Suppressor macrophage treated with lipopolysaccharide for 1 hour (primary cell): ENCODE data around the gene SMAD3.
"Not testable (repeated sequence)": the region's sequence is repeated elsewhere in the genome, so short reads cannot be mapped to it uniquely, and the experiment has no call there.

Experiments
- DNase-seq, 3 donors: peaks; one replicate each; pipeline ENCODE4 v3.0.0-alpha.2; 2020 to 2022

The SMAD3 gene

GRCh38 chr15:67065531-67066005 is at the start of gene SMAD3:
SMAD3 (plus strand) TSS chr15:67065602; CDS start chr15:67066155, 553 bp downstream.
- peak; percentile 95 for DNase-seq

- peak; percentile 89 to 94 (median 92) for DNase-seq
Observed at GRCh38 chr15:67017311-67017710, 48.1 kb upstream of the SMAD3 start.

DNA sequence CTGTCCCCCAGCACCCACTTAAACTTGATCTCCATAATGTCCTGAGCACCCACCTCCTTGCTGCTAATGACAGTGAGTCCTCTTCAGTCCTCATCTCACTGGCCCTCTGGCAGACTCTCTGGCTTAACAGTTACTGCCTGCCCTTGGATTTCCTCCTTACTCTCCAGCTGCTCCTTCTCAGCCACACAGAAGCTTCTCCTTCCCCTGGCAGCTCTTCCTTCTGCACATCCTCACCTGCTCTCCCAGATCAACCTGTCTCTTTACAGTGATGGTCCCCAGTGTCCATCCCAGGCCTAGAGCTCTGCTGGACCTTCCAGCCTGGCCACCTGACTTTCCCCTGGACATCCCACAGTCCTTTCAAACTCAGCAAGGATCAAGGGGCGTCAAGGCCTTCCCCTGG is 47.4 kb upstream of the SMAD3 start:
- no peak for DNase-seq

GRCh38 chr15:67018441-67018840 is 47.0 kb upstream of the SMAD3 start:
- no peak for DNase-seq

GRCh38 chr15:67019069-67019468 is 46.3 kb upstream of the SMAD3 start:
- DNase-seq, result no peak

GRCh38 chr15:67019884-67020520 is 45.4 kb upstream of the SMAD3 start:
- peak; percentile 59 to 77 (median 66) for DNase-seq

DNA sequence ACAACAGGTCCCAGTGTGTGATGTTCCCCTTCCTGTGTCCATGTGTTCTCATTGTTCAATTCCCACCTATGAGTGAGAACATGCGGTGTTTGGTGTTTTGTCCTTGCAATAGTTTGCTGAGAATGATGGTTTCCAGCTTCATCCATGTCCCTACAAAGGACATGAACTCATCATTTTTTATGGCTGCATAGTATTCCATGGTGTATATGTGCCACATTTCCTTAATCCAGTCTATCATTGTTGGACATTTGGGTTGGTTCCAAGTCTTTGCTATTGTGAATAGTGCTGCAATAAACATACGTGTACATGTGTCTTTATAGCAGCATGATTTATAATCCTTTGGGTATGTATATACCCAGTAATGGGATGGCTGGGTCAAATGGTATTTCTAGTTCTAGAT is 44.7 kb upstream of the SMAD3 start:
- not testable (repeated sequence) for DNase-seq

- no peak for DNase-seq
Observed at GRCh38 chr15:67021455-67021854, 43.9 kb upstream of the SMAD3 start.

DNA sequence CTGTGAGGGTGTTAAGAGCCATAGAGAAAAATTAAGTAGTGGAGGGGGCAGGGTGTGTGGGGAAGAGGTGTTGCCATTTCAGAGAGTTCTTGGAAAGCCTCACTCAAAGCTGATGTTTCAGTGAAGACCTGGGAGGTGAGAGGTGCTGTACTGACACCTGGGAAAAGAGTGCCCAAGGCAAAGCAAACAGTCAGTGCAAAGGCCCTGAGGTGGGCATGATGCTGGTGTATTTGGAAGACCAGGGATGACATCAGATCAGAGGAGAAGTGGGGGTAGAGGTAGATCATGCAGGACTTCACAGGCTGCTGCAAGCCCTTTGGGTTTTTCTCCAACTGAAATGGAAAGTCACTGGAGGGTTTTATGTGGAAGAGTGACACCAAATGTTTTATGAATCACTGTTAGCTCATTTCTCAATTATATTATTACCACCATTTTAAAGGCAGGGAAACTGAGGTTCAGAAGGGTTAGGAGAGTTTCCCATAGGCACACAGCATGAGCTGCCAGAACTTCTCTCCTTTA is 42.8 kb upstream of the SMAD3 start:
- peak; percentile 78 to 91 (median 87) for DNase-seq

DNA sequence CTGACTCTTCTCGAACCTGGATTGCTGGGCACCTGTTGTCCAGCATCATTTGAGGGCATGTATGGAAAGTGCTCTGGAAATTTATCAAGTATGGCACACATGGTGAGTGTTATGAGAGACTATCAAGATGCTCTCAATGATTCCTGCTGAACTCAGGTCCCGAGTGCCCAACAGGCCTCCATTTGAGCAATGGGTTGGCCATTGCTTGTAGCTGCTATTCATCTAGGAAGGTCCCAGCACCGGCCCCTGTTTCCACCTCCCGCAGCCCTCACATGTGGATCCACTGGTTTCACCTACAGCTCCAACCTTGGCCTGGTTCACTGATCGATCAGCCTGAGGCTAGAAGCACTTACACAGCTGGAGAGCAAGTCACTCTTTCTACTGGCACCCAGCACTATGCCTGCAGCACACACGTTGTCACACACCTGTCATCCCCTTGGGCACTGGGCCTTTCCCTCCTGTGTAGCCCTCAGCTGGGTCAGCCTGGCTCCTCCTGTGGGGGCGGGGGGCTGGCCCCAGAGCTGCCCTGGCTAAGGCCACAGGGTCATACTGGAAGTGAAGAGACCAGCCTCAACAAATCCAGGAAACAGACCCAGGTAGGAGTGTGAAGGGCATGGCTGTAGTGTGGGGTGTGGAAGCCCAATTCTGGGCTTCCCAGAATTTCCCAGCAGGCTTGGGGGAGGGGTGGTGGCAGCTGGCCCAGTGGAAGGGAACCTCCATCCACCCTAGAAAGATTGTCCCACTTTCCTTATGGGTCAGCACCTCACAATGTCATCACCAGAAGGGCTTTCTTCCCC is 41.7 kb upstream of the SMAD3 start:
- DNase-seq, result peak; percentile 78 to 86 (median 82)

- DNase-seq, result peak; percentile 92 to 98 (median 97)
Observed at GRCh38 chr15:67024314-67024997, 40.9 kb upstream of the SMAD3 start.

GRCh38 chr15:67024998-67025368 is 40.4 kb upstream of the SMAD3 start:
- no peak for DNase-seq

- DNase-seq, result peak; percentile 37 to 86 (median 66)
Observed at GRCh38 chr15:67025719-67026609, 39.4 kb upstream of the SMAD3 start.

DNA sequence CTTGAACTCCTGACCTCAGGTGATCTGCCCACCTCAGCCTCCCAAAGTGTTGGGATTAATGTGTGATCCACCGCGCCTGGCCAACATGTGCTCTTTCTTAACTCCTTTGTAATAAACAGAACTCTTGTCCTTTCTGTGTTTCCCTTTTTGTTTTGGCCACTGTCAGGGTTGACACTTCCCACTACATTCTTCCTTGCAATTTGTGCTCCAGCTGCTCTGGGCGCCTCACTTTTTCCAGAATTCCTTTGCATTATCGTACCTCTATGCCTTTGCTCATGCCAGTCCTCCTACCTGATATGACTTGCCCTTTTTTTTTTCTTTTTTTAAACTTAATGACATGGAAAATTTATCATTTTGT is 38.8 kb upstream of the SMAD3 start:
- DNase-seq, result peak; percentile 51 to 58 (median 54)

DNA sequence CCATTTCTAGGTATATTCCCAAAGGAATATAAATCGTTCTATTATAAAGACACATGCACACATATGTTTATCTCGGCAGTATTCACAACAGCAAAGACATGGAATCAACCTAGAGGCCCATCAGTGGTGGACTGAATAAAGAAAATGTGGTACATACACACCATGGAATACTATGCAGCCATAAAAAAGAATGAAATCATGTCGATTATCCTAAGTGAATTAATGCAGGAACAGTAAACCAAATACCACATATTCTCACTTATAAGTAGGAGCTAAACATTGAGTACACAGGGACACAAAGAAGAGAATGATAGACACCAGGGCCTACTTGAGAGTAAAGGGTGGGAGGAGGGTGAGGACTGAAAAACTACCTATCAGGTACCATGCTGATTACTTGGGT is 37.0 kb upstream of the SMAD3 start:
- not testable (repeated sequence) for DNase-seq

GRCh38 chr15:67030036-67030762 is 35.2 kb upstream of the SMAD3 start:
- no peak for DNase-seq

DNA sequence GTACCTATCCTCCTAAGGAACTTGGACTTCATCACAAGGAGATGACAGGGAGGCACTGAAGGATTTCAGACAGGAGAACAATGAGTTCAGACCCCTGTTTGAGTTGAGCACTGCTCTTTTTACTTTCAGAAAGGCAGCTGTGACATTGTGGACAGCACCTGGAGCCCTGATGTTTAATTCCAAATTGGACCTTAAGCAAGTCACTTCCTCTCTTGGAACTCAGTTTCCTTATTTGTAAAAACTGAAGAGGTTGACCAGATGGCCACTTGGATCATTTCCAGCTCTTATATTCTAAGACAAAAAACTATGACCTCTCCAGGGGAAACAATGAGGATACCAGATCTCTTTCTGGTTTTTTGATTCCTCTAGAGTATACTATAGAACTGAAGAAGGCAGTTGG is 34.1 kb upstream of the SMAD3 start:
- no peak for DNase-seq

- no peak for DNase-seq
Observed at GRCh38 chr15:67032608-67033007, 32.8 kb upstream of the SMAD3 start.

DNA sequence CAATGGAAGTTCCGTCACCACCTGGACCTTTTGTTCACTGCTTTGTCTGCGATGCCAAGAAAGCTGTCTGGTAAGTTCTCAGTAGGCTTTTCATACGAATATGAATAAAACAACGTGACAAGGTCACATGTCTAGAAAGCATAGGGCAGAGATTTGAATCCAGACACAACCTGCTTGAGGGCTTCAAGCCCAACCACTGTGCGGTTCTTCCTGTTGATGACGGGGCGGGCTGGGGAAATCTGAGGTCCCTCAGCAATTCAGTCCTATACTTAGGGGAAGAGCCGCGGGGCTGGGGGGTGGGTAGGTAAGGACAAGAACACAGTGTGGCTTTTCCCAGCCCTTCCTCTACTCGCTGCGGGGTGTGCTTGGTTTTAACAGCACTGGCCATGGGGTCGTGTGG is 32.4 kb upstream of the SMAD3 start:
- peak; percentile 43 to 58 (median 51) for DNase-seq

GRCh38 chr15:67033571-67034044 is 31.8 kb upstream of the SMAD3 start:
- peak in 2 of 3 donors; percentile 51 to 66 for DNase-seq

DNA sequence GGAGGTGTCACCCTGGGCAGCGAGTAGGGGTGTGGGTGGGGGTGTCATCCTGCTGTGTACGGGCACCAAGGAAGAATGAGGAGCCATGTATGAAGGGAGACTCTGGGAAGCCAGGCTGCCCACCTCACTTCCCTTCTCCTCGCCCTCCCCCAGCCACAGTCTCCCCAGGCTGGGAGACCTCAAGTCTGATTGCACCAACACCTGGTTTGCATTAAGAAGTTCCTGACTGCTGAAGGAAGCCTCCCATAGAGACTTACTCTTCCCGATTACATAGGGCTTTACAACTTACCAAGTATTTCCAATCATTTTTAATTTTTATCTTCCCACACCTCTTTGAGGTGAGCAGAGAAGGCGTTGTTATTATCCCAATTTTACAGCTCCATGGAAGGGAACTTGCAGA is 29.5 kb upstream of the SMAD3 start:
- DNase-seq, result no peak
